H1 (cell line): Measurements from ENCODE around the gene ATP5F1E. TPM values are rescaled to one million over a fixed set of nuclear protein-coding genes. Genes with fewer than 3 reads are reported as not detected.

Experiments used
- CTCF ChIA-PET: fragments of 300-600 bp; sonication (Branson Sonifier 250); formaldehyde crosslinking; loops from one replicate; lab custom pipeline; 2021; ENCODE audit not compliant: partially characterized antibody; lab: Charles Lee
- POLR2A ChIA-PET: fragments of 300-600 bp; sonication (Branson Sonifier 250); formaldehyde crosslinking; loops from one replicate; lab custom pipeline; 2021; ENCODE audit warnings: inconsistent platforms; ENCODE audit not compliant: partially characterized antibody; lab: Charles Lee
- DNase-seq, 2 experiments: peaks; one replicate each; pipeline versions ENCODE4 v3.0.0 to v3.0.0-alpha.2; 2010 to 2022; ENCODE audit warnings: low spot score in 2 of 2, low read depth in 1 of 2, mixed read lengths in 1 of 2
- FAIRE-seq: peaks from 2 replicates; lab custom pipeline; 2011; peaks lifted over from hg19 to GRCh38; lab: Jason Lieb, UNC
- H2AFZ ChIP-seq: 2 replicates; pipeline ENCODE4 v1.8.1; 2012; ENCODE audit warnings: low read length, inconsistent platforms
- H2AK5ac ChIP-seq: 2 replicates; pipeline ENCODE4 v1.6.1; 2013; ENCODE audit warnings: low read depth, low read length
- H2BK120ac ChIP-seq: replicated peaks from 2 replicates; pipeline ENCODE3; 2013; ENCODE audit warnings: low read depth, low read length, inconsistent platforms
- H2BK12ac ChIP-seq: 2 replicates; pipeline ENCODE4 v1.6.1; 2013; ENCODE audit warnings: low read depth, low read length
- H2BK15ac ChIP-seq: 2 replicates; pipeline ENCODE4 v1.6.1; 2013; ENCODE audit warnings: low read length
- H2BK20ac ChIP-seq: 2 replicates; pipeline ENCODE4 v1.6.1; 2013; ENCODE audit warnings: low read length
- H2BK5ac ChIP-seq: 2 replicates; pipeline ENCODE4 v1.6.1; 2013; ENCODE audit warnings: low read depth, low read length
- H3K14ac ChIP-seq: 2 replicates; pipeline ENCODE4 v1.6.1; 2013; ENCODE audit warnings: inconsistent platforms; ENCODE audit not compliant: insufficient read length
- H3K18ac ChIP-seq: 2 replicates; pipeline ENCODE4 v1.6.1; 2013; ENCODE audit warnings: low read length; ENCODE audit errors: extremely low read depth
- H3K23ac ChIP-seq: 2 replicates; pipeline ENCODE4 v1.6.1; 2013; ENCODE audit warnings: inconsistent platforms; ENCODE audit not compliant: insufficient read length
- H3K23me2 ChIP-seq: 2 replicates; pipeline ENCODE4 v1.6.1; 2013; ENCODE audit warnings: low read depth, low read length
- H3K27ac ChIP-seq: 2 replicates; pipeline ENCODE4 v1.6.1; 2011; ENCODE audit warnings: low read depth, low read length, inconsistent platforms
- H3K27me3 ChIP-seq, 4 experiments: replicated peaks in 1 of 4; 1 replicate in 1 of 4; 2 replicates in 3 of 4; pipeline versions ENCODE4 v1.6.1 to v1.8.1; 2011 to 2013; ENCODE audit warnings: low read length in 3 of 4, mild to moderate bottlenecking in 3 of 4, inconsistent platforms in 2 of 4, mixed read lengths in 2 of 4, moderate library complexity in 1 of 4; ENCODE audit not compliant: control insufficient read depth in 3 of 4, insufficient read depth in 3 of 4; ENCODE audit errors: extremely low read depth in 1 of 4
- H3K36me3 ChIP-seq, 4 experiments: 2 replicates each; pipeline versions ENCODE4 v1.6.1 to v1.8.1; 2011 to 2013; ENCODE audit warnings: mild to moderate bottlenecking in 4 of 4, low read length in 3 of 4, moderate library complexity in 2 of 4, control low read depth in 1 of 4, inconsistent platforms in 1 of 4; ENCODE audit not compliant: insufficient read depth in 4 of 4, control insufficient read depth in 2 of 4
- H3K4ac ChIP-seq: replicated peaks from 2 replicates; pipeline ENCODE3; 2013; ENCODE audit warnings: low read length, low read depth, mixed read lengths, inconsistent platforms; ENCODE audit not compliant: insufficient read length
- H3K4me1 ChIP-seq, 4 experiments: replicated peaks in 1 of 4; 1 replicate in 1 of 4; 2 replicates in 3 of 4; pipeline versions ENCODE4 v1.6.1 to v1.8.1; 2011 to 2013; ENCODE audit warnings: low read length in 3 of 4, inconsistent platforms in 2 of 4, mixed read lengths in 1 of 4; ENCODE audit not compliant: insufficient read depth in 4 of 4, control insufficient read depth in 3 of 4
- H3K4me2 ChIP-seq, 2 experiments: 2 replicates each; pipeline versions ENCODE4 v1.6.1 to v1.8.1; 2011 to 2013; ENCODE audit warnings: low read depth in 2 of 2, low read length in 2 of 2, control low read depth in 1 of 2, inconsistent platforms in 1 of 2, mild to moderate bottlenecking in 1 of 2; ENCODE audit not compliant: insufficient read depth in 1 of 2
- H3K4me3 ChIP-seq, 4 experiments: fragments of 200-600, 300-600 bp in 1 of 4; sonication (generic), shearing (Covaris generic), sonication (Bioruptor Twin) in 1 of 4; 2 replicates each; pipeline versions ENCODE4 v1.5.1 to v1.8.1; 2011 to 2016; ENCODE audit warnings: low read length in 4 of 4, low read depth in 3 of 4, control low read depth in 2 of 4, inconsistent platforms in 2 of 4, mild to moderate bottlenecking in 2 of 4, mixed read lengths in 1 of 4, moderate library complexity in 1 of 4; ENCODE audit not compliant: insufficient read depth in 2 of 4; ENCODE audit errors: extremely low read depth in 1 of 4
- H3K56ac ChIP-seq: replicated peaks from 2 replicates; pipeline ENCODE3; 2013; ENCODE audit warnings: low read depth, mild to moderate bottlenecking, mixed read lengths, low read length, inconsistent platforms; ENCODE audit not compliant: insufficient read length
- H3K79me1 ChIP-seq: 2 replicates; pipeline ENCODE4 v1.6.1; 2013; ENCODE audit warnings: low read depth, low read length, control low read depth
- H3K79me2 ChIP-seq, 2 experiments: 2 replicates each; pipeline versions ENCODE4 v1.6.1 to v1.8.1; 2012 to 2013; ENCODE audit warnings: low read length in 2 of 2, mild to moderate bottlenecking in 2 of 2, inconsistent platforms in 1 of 2; ENCODE audit not compliant: insufficient read depth in 2 of 2, control insufficient read depth in 1 of 2
- H3K9ac ChIP-seq, 4 experiments: replicated peaks in 1 of 4; 1 replicate in 1 of 4; 2 replicates in 3 of 4; pipeline versions ENCODE4 v1.6.1 to v1.8.1; 2011 to 2013; ENCODE audit warnings: low read depth in 3 of 4, low read length in 3 of 4, control low read depth in 2 of 4, mild to moderate bottlenecking in 2 of 4, moderate library complexity in 2 of 4, inconsistent platforms in 1 of 4; ENCODE audit errors: extremely low read depth in 1 of 4
- H3K9me3 ChIP-seq, 2 experiments: 2 replicates each; pipeline versions ENCODE4 v1.6.1 to v1.8.1; 2012 to 2013; ENCODE audit warnings: mild to moderate bottlenecking in 2 of 2, moderate library complexity in 2 of 2, control low read depth in 1 of 2, inconsistent platforms in 1 of 2, low read depth in 1 of 2, low read length in 1 of 2, mixed read lengths in 1 of 2; ENCODE audit not compliant: insufficient read depth in 2 of 2
- H4K20me1 ChIP-seq, 2 experiments: replicated peaks in 1 of 2; 2 replicates each; pipeline versions ENCODE3 to v1.8.1; 2011 to 2013; ENCODE audit warnings: inconsistent platforms in 2 of 2, low read length in 2 of 2, mild to moderate bottlenecking in 1 of 2; ENCODE audit not compliant: insufficient read depth in 2 of 2, control insufficient read depth in 1 of 2
- H4K5ac ChIP-seq: 2 replicates; pipeline ENCODE4 v1.6.1; 2013; ENCODE audit warnings: low read length, low read depth, mixed read lengths, inconsistent platforms; ENCODE audit not compliant: insufficient read length
- H4K8ac ChIP-seq: 2 replicates; pipeline ENCODE4 v1.8.0; 2013; ENCODE audit warnings: mild to moderate bottlenecking, moderate library complexity, low read length, inconsistent platforms; ENCODE audit not compliant: insufficient read depth; ENCODE audit errors: extremely low read depth
- H4K91ac ChIP-seq: replicated peaks from 2 replicates; pipeline ENCODE3; 2013; ENCODE audit warnings: low read length, mixed read lengths, inconsistent platforms; ENCODE audit not compliant: insufficient read length
- ASH2L ChIP-seq: fragments of 200-600, 300-600 bp; sonication (generic); IDR thresholded peaks from one replicate; pipeline ENCODE4 v1.7.1; 2017; ENCODE audit warnings: low read length
- KDM1A ChIP-seq: fragments of 200-600, 300-600 bp; sonication (generic); IDR thresholded peaks from 2 replicates; pipeline ENCODE4 v1.7.1; 2016; ENCODE audit warnings: mild to moderate bottlenecking, low read length, borderline replicate concordance
- PHF8 ChIP-seq: fragments of 200-600 bp; sonication (generic); conservative IDR thresholded peaks from 2 replicates; pipeline ENCODE4 v1.7.1; 2012; ENCODE audit warnings: low read depth, mild to moderate bottlenecking, inconsistent platforms, low read length, moderate library complexity
- POLR2AphosphoS5 ChIP-seq: IDR thresholded peaks from 2 replicates; pipeline ENCODE4 v1.6.1; 2011; ENCODE audit warnings: low read depth, low read length
- TBP ChIP-seq: IDR thresholded peaks from 2 replicates; pipeline ENCODE4 v1.6.1; 2011; ENCODE audit warnings: low read depth, low read length, improper control_type of control experiment
- WGBS, 2 experiments: shearing (Covaris generic) in 1 of 2; methylation state at CpG; one replicate each; pipeline versions ENCODE4 v1.1.6 to v1.1.7; 2013 to 2015; ENCODE audit warnings: low lambda C conversion rate in 2 of 2, mixed read lengths in 2 of 2, inconsistent platforms in 1 of 2, low coverage in 1 of 2, missing lambda C conversion rate in 1 of 2; ENCODE audit not compliant: insufficient replicate concordance in 2 of 2, insufficient coverage in 1 of 2, insufficient read length in 1 of 2; ENCODE audit errors: extremely low coverage in 1 of 2, missing lambda C conversion rate in 1 of 2; 5-methylcytosine and 5-hydroxymethylcytosine counted together
- polyA plus RNA-seq, 7 experiments: library from polyadenylated mRNA; depleted of rRNA in 3 of 7; stranded (reverse) in 5 of 7; unstranded in 2 of 7; fragments of >200 nt in 5 of 7; fragments of 200-250 nt in 2 of 7; gene quantifications; 1 replicate in 5 of 7; 2 replicates in 1 of 7; 4 replicates in 1 of 7; pipeline versions ENCODE4 v1.2.1 to v1.2.3, GENCODE V29; 2011 to 2013; ENCODE audit warnings: missing spikeins in 2 of 7, mixed read lengths in 2 of 7
- total RNA-seq: library from RNA; stranded (reverse); fragmentation: NEBNext Ultra II Directional; extraction: Animal tissue kit (Norgen Biotek cat#: 25700); gene quantifications from 2 replicates; pipeline ENCODE4 v1.2.1, GENCODE V29; 2021

ATP5F1E gene
- total and polyA plus RNA-seq, 2 of the 8 experiments (the other 6 are each of a cell fraction or from before 2014, with no cell fraction given), result 15.7 to 47.8 TPM

DNA sequence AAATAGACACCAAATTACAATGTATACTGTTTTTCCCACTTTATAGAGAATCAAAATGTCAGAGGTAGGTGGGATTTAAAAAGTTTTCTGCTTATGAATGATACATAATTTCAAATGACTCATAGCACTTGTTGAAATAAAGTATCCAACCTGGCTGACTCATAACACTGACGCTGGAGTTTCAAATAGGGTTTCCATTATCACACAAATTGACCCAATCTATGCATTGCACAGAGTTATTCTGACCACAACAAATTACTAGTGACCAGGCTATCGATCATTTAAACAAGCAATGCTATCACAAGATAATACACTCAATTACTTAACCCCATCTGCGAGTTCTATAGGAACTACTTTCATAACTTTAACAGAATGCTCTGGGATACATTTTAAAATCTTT is 42.3 kb upstream of the ATP5F1E start:
- Histone ChIP-seq H3K36me3 (no peaks in the 10 kb centered on the region), H3K4me3 (no peak overlapping the region), H2BK15ac (no peak overlapping the region), H3K27me3 (no peaks in the 10 kb centered on the region; a peak in 2 of 7 replicates), H3K4me1 (no peaks in the 10 kb centered on the region), H3K4me2 (no peak overlapping the region), H2AK5ac (no peak overlapping the region), H4K8ac (no peak overlapping the region), H3K23ac (no peak overlapping the region), H2BK12ac (no peak overlapping the region), H2BK5ac (no peak overlapping the region), H4K20me1 (no peaks in the 10 kb centered on the region), H3K56ac (no peak overlapping the region), H3K9ac (no peak overlapping the region), H3K27ac (no peak overlapping the region), H3K79me2 (no peaks in the 10 kb centered on the region), H3K4ac (no peak overlapping the region), H3K23me2 (0 out of 2 replicates have a peak, but pooled peaks cover 2% of the 10 kb centered on the region), H2BK20ac (no peak overlapping the region), H3K18ac (no peak overlapping the region), H4K91ac (no peak overlapping the region), H3K14ac (no peak overlapping the region), H3K9me3 (no peaks in the 10 kb centered on the region), H2AFZ (no peak overlapping the region), H4K5ac (no peak overlapping the region), H2BK120ac (no peak overlapping the region), H3K79me1 (no peaks in the 10 kb centered on the region)
- WGBS, 2 experiments, result 66% methylated on average over 3 of the region's 3 CpGs; no CpG with 5 or more reads in 1 of the 2 experiments
- TF ChIP-seq TBP, result no peak
- TF ChIP-seq PHF8, result no peak
- TF ChIP-seq POLR2AphosphoS5, result no peak
- no peak for TF ChIP-seq ASH2L
- TF ChIP-seq KDM1A, result no peak
- DNase-seq (no peak), FAIRE-seq (no peak)
- ChIA-PET POLR2A (no interaction called here), CTCF (interaction anchor here (1.0 to 2.2 kb wide), 3 partner anchors 8 to 24 kb away, joined by 3 to 4 read pairs (median 4); no protein-coding TSS in a partner anchor)
